RWPE1 (cell line): Measurements from ENCODE around the gene TSC22D4.

Experiments
- CTCF ChIA-PET: fragments of 350-600 bp; sonication (Branson Sonifier 250); formaldehyde crosslinking; extraction: SDS; loops from one replicate; lab custom pipeline; 2021; lab: Yijun Ruan, JAX
- POLR2A ChIA-PET: fragments of 400-600 bp; formaldehyde crosslinking; extraction: SDS; loops from one replicate; lab custom pipeline; 2020; ENCODE audit warnings: antibody characterized with exemption; ENCODE audit not compliant: low non-redundant PET; lab: Yijun Ruan, JAX
- DNase-seq: peaks from one replicate; pipeline ENCODE4 v3.0.0; 2012; ENCODE audit warnings: low spot score
- H3K27ac ChIP-seq: fragments of 450-650 bp; 2 replicates; pipeline ENCODE4 v1.5.1; 2017
- CTCF ChIP-seq: fragments of 450-650 bp; conservative IDR thresholded peaks from 2 replicates; pipeline ENCODE4 v1.5.1; 2017; ENCODE audit warnings: low read depth, mild to moderate bottlenecking

TSC22D4 gene

GRCh38 chr7:100517305-100517704 lies 38.3 kb upstream of the TSC22D4 start:
- CTCF ChIA-PET, result no interaction called here
- no peak for TF ChIP-seq CTCF
- no peak for DNase-seq
- POLR2A ChIA-PET, result no interaction called here
- H3K27ac ChIP-seq, result peak overlapping the region; percentile 91

GRCh38 chr7:100516135-100516812 lies 37.3 kb upstream of the TSC22D4 start:
- ChIA-PET CTCF (no interaction called here), POLR2A (no interaction called here)
- peak overlapping the region; percentile 91 for H3K27ac ChIP-seq
- TF ChIP-seq CTCF, result no peak
- DNase-seq, result peak; percentile 30

- CTCF ChIA-PET, result interaction anchor here (0.7 kb wide), 1 partner anchor 271 kb away, joined by 3 read pairs; no protein-coding TSS in a partner anchor
Measured at GRCh38 chr7:100515072-100515532, 36.1 kb upstream of the TSC22D4 start.

GRCh38 chr7:100513212-100513810 lies 34.3 kb upstream of the TSC22D4 start:
- no peak for DNase-seq
- POLR2A ChIA-PET, result no interaction called here
- H3K27ac ChIP-seq, result peak overlapping the region; percentile 75; the same call in 1 of the 2 replicates
- CTCF ChIA-PET, result no interaction called here
- no peak for TF ChIP-seq CTCF

More at GRCh38 chr7:100515072-100515532, 36.1 kb upstream of the TSC22D4 start:
- peak; percentile 59 for DNase-seq
- POLR2A ChIA-PET, result no interaction called here
- TF ChIP-seq CTCF, result no peak
- H3K27ac ChIP-seq, result peak overlapping the region; percentile 91

GRCh38 chr7:100510437-100511239 lies 31.6 kb upstream of the TSC22D4 start:
- DNase-seq, result no peak
- peak overlapping the region; percentile 94 for H3K27ac ChIP-seq
- POLR2A ChIA-PET, result no interaction called here
- CTCF ChIA-PET, result interaction anchor here (0.5 kb wide), 2 partner anchors 238 to 242 kb away, joined by 3 to 4 read pairs; no protein-coding TSS in a partner anchor
- TF ChIP-seq CTCF, result no peak

GRCh38 chr7:100509231-100509630 lies 30.2 kb upstream of the TSC22D4 start:
- ChIA-PET CTCF (no interaction called here), POLR2A (interaction anchor here (0.5 kb wide), 1 partner anchor 50 kb away, joined by 3 read pairs; no protein-coding TSS in a partner anchor)
- no peak for TF ChIP-seq CTCF
- DNase-seq, result peak; percentile 79
- H3K27ac ChIP-seq, result peak overlapping the region; percentile 94
